GM12878 (cell line): Measurements from ENCODE around the gene GTF2H1. TPM values are rescaled to one million over a fixed set of nuclear protein-coding genes. Genes with fewer than 3 reads are reported as not detected.

Experiments used
- ATAC-seq: fragments of 200-7000 bp; cut with Tn5 transposase; 3 replicates; pipeline ENCODE4 v1.9.1; 2020; ENCODE audit warnings: mild to moderate bottlenecking, moderate library complexity
- Bru-seq: library from RNA; stranded (reverse); fragments of 400-500 nt; gene quantifications from one replicate; lab custom pipeline; 2021; lab: Mats Ljungman, UMichigan
- BruChase-seq, 2 experiments: library from RNA; stranded (reverse); fragments of 400-500 nt; gene quantifications; one replicate each; lab custom pipeline; 2021; lab: Mats Ljungman, UMichigan
- BruUV-seq: library from RNA; stranded (reverse); fragments of 400-500 nt; replicated peaks from 2 replicates; lab custom pipeline; 2021; lab: Mats Ljungman, UMichigan
- CTCF ChIA-PET: fragments of 300-600 bp; sonication (Branson Sonifier 250); formaldehyde crosslinking; extraction: SDS; loops from one replicate; lab custom pipeline; 2021; ENCODE audit warnings: inconsistent platforms; lab: Yijun Ruan, JAX
- POLR2A ChIA-PET: fragments of 350-600 bp; formaldehyde crosslinking; extraction: SDS; loops from one replicate; lab custom pipeline; 2021; ENCODE audit warnings: inconsistent platforms; lab: Charles Lee
- RAD21 ChIA-PET: fragments of 300-600 bp; sonication (Branson Sonifier 250); formaldehyde crosslinking; loops from one replicate; lab custom pipeline; 2023; ENCODE audit warnings: antibody characterized with exemption; ENCODE audit not compliant: unreplicated experiment; lab: Charles Lee
- SMC1A ChIA-PET: fragments of 300-600 bp; sonication (Branson Sonifier 250); formaldehyde crosslinking; loops from one replicate; lab custom pipeline; 2023; ENCODE audit not compliant: unreplicated experiment, uncharacterized antibody; lab: Charles Lee
- DNase-seq: peaks from one replicate; pipeline ENCODE4 v3.0.0-alpha.2; 2011; ENCODE audit warnings: low read depth, low spot score
- FAIRE-seq: peaks from 3 replicates; lab custom pipeline; 2011; peaks lifted over from hg19 to GRCh38; lab: Jason Lieb, UNC
- H2AFZ ChIP-seq: 2 replicates; pipeline ENCODE4 v1.6.0; 2011; ENCODE audit warnings: low read depth, low read length, control low read depth; ENCODE audit not compliant: control insufficient read depth
- H3K27ac ChIP-seq: 2 replicates; pipeline ENCODE4 v1.5.1; 2011; ENCODE audit warnings: control low read depth; ENCODE audit not compliant: control insufficient read depth, insufficient read depth
- H3K27me3 ChIP-seq, 2 experiments: replicated peaks in 1 of 2; 2 replicates each; pipeline versions ENCODE4 v1.6.0 to v1.6.1; 2011; ENCODE audit warnings: low read length in 1 of 2; ENCODE audit not compliant: control insufficient read depth in 2 of 2, insufficient read depth in 2 of 2
- H3K36me3 ChIP-seq, 2 experiments: 2 replicates each; pipeline ENCODE4 v1.5.1; 2011; ENCODE audit warnings: low read length in 1 of 2; ENCODE audit not compliant: control insufficient read depth in 2 of 2, insufficient read depth in 2 of 2
- H3K4me1 ChIP-seq: 2 replicates; pipeline ENCODE4 v1.6.1; 2011; ENCODE audit warnings: mild to moderate bottlenecking, low read length, moderate library complexity, mixed read lengths; ENCODE audit not compliant: control insufficient read depth, insufficient read depth
- H3K4me2 ChIP-seq: 2 replicates; pipeline ENCODE4 v1.6.0; 2011; ENCODE audit warnings: control low read depth; ENCODE audit not compliant: control insufficient read depth, insufficient read depth
- H3K4me3 ChIP-seq: fragments of 200-600 bp; sonication (generic); 2 replicates; pipeline ENCODE4 v1.5.1; 2016
- H3K79me2 ChIP-seq: 2 replicates; pipeline ENCODE4 v1.6.0; 2011; ENCODE audit warnings: low read length; ENCODE audit not compliant: control insufficient read depth, insufficient read depth
- H3K9ac ChIP-seq: 2 replicates; pipeline ENCODE4 v1.8.0; 2011; ENCODE audit warnings: low read length, control low read depth, mixed read lengths; ENCODE audit not compliant: control insufficient read depth, insufficient read depth
- H3K9me3 ChIP-seq: replicated peaks from 3 replicates; pipeline ENCODE4 v1.5.1; 2011; ENCODE audit warnings: mild to moderate bottlenecking, low read length; ENCODE audit not compliant: control insufficient read depth, insufficient read depth
- H4K20me1 ChIP-seq: 2 replicates; pipeline ENCODE4 v1.6.0; 2011; ENCODE audit not compliant: control insufficient read depth, insufficient read depth
- DPF2 ChIP-seq: fragments of 450-650 bp; IDR thresholded peaks from 2 replicates; pipeline ENCODE4 v1.6.1; 2017; ENCODE audit warnings: mild to moderate bottlenecking
- ELK1 ChIP-seq: IDR thresholded peaks from 2 replicates; pipeline ENCODE4 v1.6.1; 2012; ENCODE audit warnings: low read depth, low read length, improper control_type of control experiment
- HDAC6 ChIP-seq: fragments of 200-600 bp; sonication (generic); IDR thresholded peaks from one replicate; pipeline ENCODE4 v1.8.0; 2017; ENCODE audit warnings: antibody characterized with exemption; ENCODE audit not compliant: unreplicated experiment
- IKZF1 ChIP-seq: fragments of 450-650 bp; conservative IDR thresholded peaks from 2 replicates; pipeline ENCODE4 v1.6.1; 2017; ENCODE audit warnings: antibody characterized with exemption, mild to moderate bottlenecking
- LARP7 ChIP-seq: fragments of 450-650 bp; IDR thresholded peaks from 2 replicates; pipeline ENCODE4 v1.6.1; 2017; ENCODE audit warnings: mild to moderate bottlenecking
- PML ChIP-seq: IDR thresholded peaks from 2 replicates; pipeline ENCODE4 v1.6.1; 2012; ENCODE audit warnings: low read length, inconsistent platforms
- SMARCA5 ChIP-seq: fragments of 450-650 bp; IDR thresholded peaks from 2 replicates; pipeline ENCODE4 v1.6.1; 2017; ENCODE audit warnings: mild to moderate bottlenecking
- STAT1 ChIP-seq: fragments of 450-650 bp; conservative IDR thresholded peaks from 2 replicates; pipeline ENCODE4 v1.6.1; 2014; ENCODE audit warnings: antibody characterized with exemption, mild to moderate bottlenecking
- STAT3 ChIP-seq: IDR thresholded peaks from 2 replicates; pipeline ENCODE4 v1.6.1; 2011; ENCODE audit warnings: low read depth, low read length, improper control_type of control experiment
- TARDBP ChIP-seq: IDR thresholded peaks from 2 replicates; pipeline ENCODE4 v1.6.1; 2016; ENCODE audit warnings: borderline replicate concordance
- ZBED1 ChIP-seq: IDR thresholded peaks from 2 replicates; pipeline ENCODE4 v1.6.1; 2016; ENCODE audit warnings: borderline replicate concordance
- WGBS: methylation state at CpG from one replicate; pipeline ENCODE4 v1.1.6; 2016; ENCODE audit warnings: low lambda C conversion rate; ENCODE audit not compliant: insufficient replicate concordance, insufficient coverage; ENCODE audit errors: missing lambda C conversion rate; 5-methylcytosine and 5-hydroxymethylcytosine counted together
- in situ Hi-C: fragments of 300-500 bp; cut with MboI; formaldehyde crosslinking; loops from 9 replicates; pipeline ENCODE4 v1.14.3; 2018; ENCODE audit warnings: mixed read lengths
- intact Hi-C: fragments of 100-400 bp; cut with micrococcal nuclease; formaldehyde crosslinking; loops from one replicate; pipeline ENCODE4 v1.14.2; 2022; ENCODE audit not compliant: unreplicated experiment
- long read RNA-seq, 2 experiments: library from polyadenylated mRNA; unstranded; transcript quantifications; one replicate each; pipeline ENCODE4 v2.0.0, GENCODE V29; 2019 to 2020
- polyA minus RNA-seq, 3 experiments: library from RNA; depleted of rRNA, polyadenylated mRNA; stranded (reverse); fragments of >200 nt; gene quantifications; 2 replicates each; pipeline ENCODE4 v1.2.3, GENCODE V29; 2011
- polyA plus RNA-seq, 11 experiments: library from polyadenylated mRNA; depleted of rRNA in 4 of 11; unstranded in 6 of 11; stranded (reverse) in 5 of 11; fragments of >200 nt; fragmentation: Nextera tagmentation in 4 of 11; fragmentation: Illumina TruSeq in 1 of 11; extraction: Ambion mirVana in 4 of 11; extraction: Trizol in 1 of 11; gene quantifications; 1 replicate in 1 of 11; 2 replicates in 10 of 11; pipeline versions ENCODE4 v1.2.1 to v1.2.3, GENCODE V29; 2011 to 2016; ENCODE audit warnings: inconsistent platforms in 2 of 11, missing spikeins in 2 of 11, low read depth in 1 of 11
- total RNA-seq, 4 experiments: library from RNA; depleted of rRNA in 3 of 4; stranded (reverse); fragments of >200 nt in 3 of 4; fragmentation: Illumina TruSeq in 1 of 4; extraction: Trizol in 1 of 4; gene quantifications; 2 replicates each; pipeline versions ENCODE4 v1.2.1 to v1.2.3, GENCODE V29; 2013 to 2021
- TF ChIP-seq, protein P1 (sequence below): IDR thresholded peaks from 2 replicates; pipeline ENCODE4 v1.6.1; 2011; ENCODE audit warnings: mild to moderate bottlenecking, low read depth, low read length, moderate library complexity; ENCODE audit not compliant: insufficient replicate concordance

Gene GTF2H1
- 215 and 226 TPM in 2 replicates for total RNA-seq (2013; cell fraction: nucleolus; rRNA removed)
- total RNA-seq (2014; rRNA removed) (48.6 and 59.5 TPM in 2 replicates), total RNA-seq (2014; rRNA removed; fragmentation: Illumina TruSeq; extraction: Trizol) (63.7 and 68.8 TPM in 2 replicates), total RNA-seq (2021) (40.2 and 44.6 TPM in 2 replicates), polyA plus RNA-seq (2011; rRNA removed) (36.7 and 42.4 TPM in 2 replicates), polyA plus RNA-seq (2014; fragmentation: Illumina TruSeq; extraction: Trizol) (61.1 and 61.2 TPM in 2 replicates), polyA plus RNA-seq (2014; fragmentation: Nextera tagmentation; extraction: Ambion mirVana) (10 to 100 TPM; 39.2 to 42.9 TPM), polyA plus RNA-seq (2014; rRNA removed) (34.0 and 40.4 TPM in 2 replicates), polyA plus RNA-seq (2016; fragmentation: Nextera tagmentation; extraction: Ambion mirVana) (10 to 100 TPM; 65.7 to 65.8 TPM), polyA minus RNA-seq (2011; rRNA and poly(A)+ RNA removed) (42.3 and 44.2 TPM in 2 replicates), Bru-seq, nascent RNA (percentile 75 among the genes with signal in this experiment), BruChase-seq, experiment 1, labeled RNA remaining after a 6-hour chase (percentile 72 among the genes with signal in this experiment), BruChase-seq, experiment 2, labeled RNA remaining after a 2-hour chase (percentile 74 among the genes with signal in this experiment)
- 9.8 TPM for polyA plus RNA-seq (2011; ENCODE audit: low read depth)
- polyA plus RNA-seq (2011; cell fraction: cytosol; rRNA removed): 19.9 and 23.1 TPM in 2 replicates
- polyA plus RNA-seq (2011; cell fraction: nucleus; rRNA removed): 41.0 and 45.2 TPM in 2 replicates
- 14.7 and 25.2 TPM in 2 replicates for polyA plus RNA-seq (2012)
- 10.4 and 15.6 TPM in 2 replicates for polyA minus RNA-seq (2011; cell fraction: cytosol; rRNA and poly(A)+ RNA removed)
- 43.4 and 51.3 TPM in 2 replicates for polyA minus RNA-seq (2011; cell fraction: nucleus; rRNA and poly(A)+ RNA removed)
- long read RNA-seq, experiment 1, transcript GTF2H1-201 (15 exons, 2,982 nt): major isoform, 20 of 38 reads
- long read RNA-seq, experiment 1, partial matches to known transcripts: 7 of 38 reads
- long read RNA-seq, experiment 1, other reads (novel, unspliced or antisense): 6 of 38 reads
- long read RNA-seq, experiment 2, transcript GTF2H1-201 (15 exons, 2,982 nt): major isoform, 244 of 361 reads
- long read RNA-seq, experiment 2, transcript GTF2H1-208 (6 exons, 932 nt): minor isoform, 5 of 361 reads
- long read RNA-seq, experiment 2, transcript GTF2H1-207 (2 exons, 568 nt): minor isoform, 6 of 361 reads
- long read RNA-seq, experiment 2, transcript GTF2H1-203 (16 exons, 2,707 nt): minor isoform, 6 of 361 reads
- long read RNA-seq, experiment 2, partial matches to known transcripts: 62 of 361 reads
- long read RNA-seq, experiment 2, other reads (novel, unspliced or antisense): 34 of 361 reads

GRCh38 chr11:18321969-18322711, at the start of gene GTF2H1, which contains the start of gene HPS5:
GTF2H1 (plus strand) TSS chr11:18322567; CDS start chr11:18333075, 10,508 bp downstream.
HPS5 (minus strand) TSS chr11:18322140; CDS start chr11:18317858, 4,282 bp downstream.
- whole genome bisulfite sequencing: under 1% methylated on average over 61 of the region's 61 CpGs
- CTCF ChIA-PET: interaction anchor here (0.6 to 4.0 kb wide), 11 partner anchors 10 to 331 kb away, joined by 3 to 44 read pairs (median 4); partner anchors contain the start of gene LDHA
- in situ Hi-C loops (no loop called here), intact Hi-C loops (loop anchor here (1.0 to 10.0 kb wide), 4 partner anchors 72 to 313 kb away; partner anchors contain the start of genes LDHA, SPTY2D1 and TSG101)
- BruUV-seq: no TSS peak
- DNase-seq (peak; percentile 96), ATAC-seq (peak; percentile 84), FAIRE-seq (peak; percentile 99)
- SMC1A ChIA-PET: interaction anchor here (1.0 to 4.4 kb wide), 12 partner anchors 9 to 312 kb away, joined by 3 to 48 read pairs (median 10); partner anchors contain the start of genes LDHA, SAA2 and SPTY2D1
- peak within 1 kb of the TSS; percentile 100 for H3K27ac ChIP-seq
- H3K4me3 ChIP-seq: peak within 1 kb of the TSS; percentile 95
- peak within 1 kb of the TSS; percentile 75 for H3K4me2 ChIP-seq
- H3K36me3 ChIP-seq: no peaks in the 10 kb centered on the region; a peak in 1 of 4 replicates
- no peaks in the 10 kb centered on the region for H3K27me3 ChIP-seq
- H4K20me1 ChIP-seq: no peaks in the 10 kb centered on the region
- RAD21 ChIA-PET: interaction anchor here (0.5 to 4.1 kb wide), 14 partner anchors 9 to 916 kb away, joined by 3 to 29 read pairs (median 3); partner anchors contain the start of genes LDHA and TSG101
- POLR2A ChIA-PET: interaction anchor here (0.5 to 4.5 kb wide), 15 partner anchors 9 to 1243 kb away, joined by 3 to 59 read pairs (median 5); partner anchors contain the start of genes LDHA, SPTY2D1 and TSG101
- H3K9ac ChIP-seq: peak within 1 kb of the TSS; percentile 96
- peaks cover 96% of the 10 kb centered on the region for H3K79me2 ChIP-seq
- H2AFZ ChIP-seq: peak within 1 kb of the TSS; percentile 99
- no peaks in the 10 kb centered on the region for H3K9me3 ChIP-seq
- H3K4me1 ChIP-seq: 0 out of 2 replicates have a peak, but pooled peaks cover 2% of the 10 kb centered on the region
- peak; percentile 79 for TF ChIP-seq ZBED1
- TF ChIP-seq TARDBP: peak; percentile 63; the same call in 1 of the 2 replicates
- TF ChIP-seq, protein P1, sequence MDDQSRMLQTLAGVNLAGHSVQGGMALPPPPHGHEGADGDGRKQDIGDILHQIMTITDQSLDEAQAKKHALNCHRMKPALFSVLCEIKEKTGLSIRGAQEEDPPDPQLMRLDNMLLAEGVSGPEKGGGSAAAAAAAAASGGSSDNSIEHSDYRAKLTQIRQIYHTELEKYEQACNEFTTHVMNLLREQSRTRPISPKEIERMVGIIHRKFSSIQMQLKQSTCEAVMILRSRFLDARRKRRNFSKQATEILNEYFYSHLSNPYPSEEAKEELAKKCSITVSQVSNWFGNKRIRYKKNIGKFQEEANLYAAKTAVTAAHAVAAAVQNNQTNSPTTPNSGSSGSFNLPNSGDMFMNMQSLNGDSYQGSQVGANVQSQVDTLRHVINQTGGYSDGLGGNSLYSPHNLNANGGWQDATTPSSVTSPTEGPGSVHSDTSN: no peak
- no peak for TF ChIP-seq HDAC6
- TF ChIP-seq LARP7: peak; percentile 70
- TF ChIP-seq SMARCA5: 0 out of 2 replicates have a peak, but pooled peaks have one; percentile 44
- peak; percentile 90 for TF ChIP-seq ELK1
- TF ChIP-seq STAT3: no peak
- peak; percentile 97; the same call in 1 of the 2 replicates for TF ChIP-seq STAT1
- TF ChIP-seq PML: peak; percentile 97
- peak; percentile 88 for TF ChIP-seq DPF2
- TF ChIP-seq IKZF1: peak; percentile 95
